Hematopoietic multipotent progenitor cell treated with erythropoietin and hydrocortisone succinate and interleukin-3 and kit ligand, for 4 days (in vitro differentiated cells): ENCODE results near the gene USP37.

Experiments used
- DNase-seq: peaks from one replicate; pipeline ENCODE4 v3.0.0-alpha.2; 2015

Gene USP37, protein sequence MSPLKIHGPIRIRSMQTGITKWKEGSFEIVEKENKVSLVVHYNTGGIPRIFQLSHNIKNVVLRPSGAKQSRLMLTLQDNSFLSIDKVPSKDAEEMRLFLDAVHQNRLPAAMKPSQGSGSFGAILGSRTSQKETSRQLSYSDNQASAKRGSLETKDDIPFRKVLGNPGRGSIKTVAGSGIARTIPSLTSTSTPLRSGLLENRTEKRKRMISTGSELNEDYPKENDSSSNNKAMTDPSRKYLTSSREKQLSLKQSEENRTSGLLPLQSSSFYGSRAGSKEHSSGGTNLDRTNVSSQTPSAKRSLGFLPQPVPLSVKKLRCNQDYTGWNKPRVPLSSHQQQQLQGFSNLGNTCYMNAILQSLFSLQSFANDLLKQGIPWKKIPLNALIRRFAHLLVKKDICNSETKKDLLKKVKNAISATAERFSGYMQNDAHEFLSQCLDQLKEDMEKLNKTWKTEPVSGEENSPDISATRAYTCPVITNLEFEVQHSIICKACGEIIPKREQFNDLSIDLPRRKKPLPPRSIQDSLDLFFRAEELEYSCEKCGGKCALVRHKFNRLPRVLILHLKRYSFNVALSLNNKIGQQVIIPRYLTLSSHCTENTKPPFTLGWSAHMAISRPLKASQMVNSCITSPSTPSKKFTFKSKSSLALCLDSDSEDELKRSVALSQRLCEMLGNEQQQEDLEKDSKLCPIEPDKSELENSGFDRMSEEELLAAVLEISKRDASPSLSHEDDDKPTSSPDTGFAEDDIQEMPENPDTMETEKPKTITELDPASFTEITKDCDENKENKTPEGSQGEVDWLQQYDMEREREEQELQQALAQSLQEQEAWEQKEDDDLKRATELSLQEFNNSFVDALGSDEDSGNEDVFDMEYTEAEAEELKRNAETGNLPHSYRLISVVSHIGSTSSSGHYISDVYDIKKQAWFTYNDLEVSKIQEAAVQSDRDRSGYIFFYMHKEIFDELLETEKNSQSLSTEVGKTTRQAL

DNA sequence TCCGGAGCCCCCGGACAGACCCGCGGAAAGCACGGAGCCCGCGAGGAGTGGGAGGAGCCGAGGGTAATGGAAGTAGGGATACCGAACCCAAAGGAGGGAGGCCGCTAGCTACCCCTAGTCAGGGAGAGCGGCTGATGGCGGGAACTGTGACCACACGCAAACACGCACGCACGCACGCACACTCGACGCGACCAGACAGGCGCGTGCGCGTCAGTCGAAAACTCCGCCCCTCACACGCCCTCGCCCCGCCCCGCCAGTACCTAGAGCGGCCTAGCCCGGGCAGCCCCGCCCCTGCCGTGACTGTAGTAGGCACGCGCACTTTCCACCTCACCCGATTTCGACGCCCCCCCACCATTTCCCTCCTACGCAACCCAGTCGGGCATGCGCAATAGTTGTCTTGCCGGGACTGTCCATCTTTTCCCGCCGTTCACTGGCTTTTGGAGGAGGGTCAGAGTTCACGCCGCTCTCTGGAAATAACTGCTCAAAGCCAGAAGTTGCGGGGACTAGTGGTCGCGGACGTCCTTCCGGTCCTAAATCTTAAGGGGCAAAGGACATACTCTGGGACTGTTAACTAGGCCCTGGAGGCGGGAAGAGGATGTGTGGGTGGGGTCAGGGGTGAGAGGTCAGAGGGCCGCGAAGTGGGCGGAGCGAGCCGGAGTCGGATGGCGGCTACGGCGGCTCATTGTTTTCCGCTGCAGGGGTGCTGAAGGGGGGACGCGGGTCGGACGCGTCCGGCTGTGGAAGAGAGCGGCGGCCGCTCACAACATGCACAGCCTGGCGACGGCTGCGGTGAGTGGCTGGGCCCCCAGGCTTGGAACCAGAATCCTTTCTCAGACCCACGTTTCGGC, at the start of gene USP37, which contains the start of gene CNOT9:
Gene USP37, minus strand, starts transcription at position 162 of the 848 bp plus-strand sequence. CDS start 9,698 bp downstream, outside the sequence.
Gene CNOT9, plus strand, starts transcription at position 650 of the 848 bp plus-strand sequence. Its CDS starts 116 bp downstream, at position 766.
- peak; percentile 99 for DNase-seq

DNA sequence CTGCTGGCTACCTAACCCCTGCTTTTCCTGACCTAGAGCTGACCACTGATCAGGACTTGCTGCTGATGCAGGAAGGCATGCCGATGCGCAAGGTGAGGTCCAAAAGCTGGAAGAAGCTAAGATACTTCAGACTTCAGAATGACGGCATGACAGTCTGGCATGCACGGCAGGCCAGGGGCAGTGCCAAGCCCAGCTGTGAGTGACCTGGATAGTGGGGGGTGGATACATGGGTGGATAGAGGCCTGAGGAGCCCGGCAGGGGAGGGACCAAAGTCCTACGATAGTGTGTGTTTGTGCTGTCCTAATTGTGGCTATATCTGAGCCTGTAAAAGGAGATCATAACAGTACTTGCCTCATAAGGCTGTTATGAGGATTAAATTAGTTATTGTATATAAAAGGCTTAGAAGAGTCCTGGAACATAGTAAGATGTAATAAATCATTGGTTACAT, 47.7 kb upstream of the USP37 start:
- no peak for DNase-seq

DNA sequence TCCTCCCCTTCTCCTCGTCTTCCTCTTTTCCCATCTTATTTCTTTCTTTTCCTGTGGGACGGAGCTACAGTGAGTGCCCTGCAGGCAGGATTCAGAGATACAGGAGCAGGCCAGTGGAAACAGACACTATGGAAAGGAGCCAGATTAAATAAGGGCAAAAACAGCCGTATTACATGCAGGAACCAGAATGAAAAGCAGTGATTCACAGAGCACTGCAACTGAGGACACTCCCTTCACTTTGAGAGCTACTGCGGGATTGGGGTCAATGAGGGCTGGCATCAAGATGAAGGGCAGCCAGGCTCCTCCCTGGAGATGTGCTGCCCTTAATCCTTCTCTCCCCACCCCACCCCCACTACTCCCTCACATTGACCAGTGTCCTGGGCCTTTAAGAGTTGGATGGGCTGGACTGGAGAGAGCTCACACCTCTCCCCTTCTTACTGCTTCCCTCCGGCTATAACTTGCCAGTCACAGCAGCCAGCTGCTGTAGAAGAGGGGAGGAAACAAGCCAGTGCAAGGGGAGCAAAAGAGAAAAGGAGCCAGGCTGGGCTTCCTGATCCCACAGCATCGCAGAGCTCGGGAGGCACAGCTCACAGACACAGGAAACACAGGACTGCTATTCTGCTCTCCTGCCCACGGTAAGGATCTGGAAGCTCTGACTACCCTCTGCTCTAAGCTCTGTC, 39.4 kb upstream of the USP37 start, which contains the start of gene PLCD4:
Gene PLCD4, plus strand, starts transcription at position 464 of the 680 bp plus-strand sequence. CDS start 7,841 bp downstream, outside the sequence.
- DNase-seq, result no peak

DNA sequence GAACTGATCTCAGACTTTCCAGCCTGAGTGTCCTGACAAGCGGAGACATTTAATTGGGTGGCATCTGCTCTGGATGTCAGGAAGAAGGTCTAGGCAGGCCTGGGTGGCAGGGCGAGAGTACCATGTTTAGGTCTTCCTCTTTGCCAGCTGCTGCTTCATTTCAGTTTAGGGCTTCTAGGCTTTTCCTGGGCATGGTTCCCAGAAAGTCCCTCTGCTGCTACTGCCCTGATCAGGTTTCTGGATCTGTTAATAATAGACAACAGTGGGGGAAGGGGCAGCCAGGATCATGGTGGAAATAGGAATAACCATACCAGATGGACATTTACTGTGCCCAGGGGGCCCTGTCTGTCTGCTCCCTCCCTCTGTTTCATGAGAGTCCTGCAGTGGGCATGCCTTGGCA, 37.3 kb upstream of the USP37 start:
- no peak for DNase-seq

DNA sequence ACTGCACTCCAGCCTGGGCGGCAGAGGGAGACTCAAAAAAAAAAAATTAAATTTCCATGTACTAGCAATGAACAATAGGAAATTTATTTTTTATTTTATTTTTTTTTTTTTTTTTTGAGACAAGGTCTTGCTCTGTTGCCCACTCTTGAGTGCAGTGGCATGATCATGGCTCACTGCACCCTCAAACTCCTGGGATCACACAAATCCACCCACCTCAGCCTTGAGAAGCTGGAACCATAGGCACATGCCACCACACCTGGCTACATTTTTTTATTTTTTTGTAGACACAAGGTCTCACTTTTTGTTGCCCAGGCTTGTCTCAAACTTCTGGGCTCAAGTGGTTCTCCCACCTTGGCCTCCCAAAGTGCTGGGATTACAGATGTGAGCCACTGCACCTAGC, 17.4 kb upstream of the USP37 start:
- no peak for DNase-seq

DNA sequence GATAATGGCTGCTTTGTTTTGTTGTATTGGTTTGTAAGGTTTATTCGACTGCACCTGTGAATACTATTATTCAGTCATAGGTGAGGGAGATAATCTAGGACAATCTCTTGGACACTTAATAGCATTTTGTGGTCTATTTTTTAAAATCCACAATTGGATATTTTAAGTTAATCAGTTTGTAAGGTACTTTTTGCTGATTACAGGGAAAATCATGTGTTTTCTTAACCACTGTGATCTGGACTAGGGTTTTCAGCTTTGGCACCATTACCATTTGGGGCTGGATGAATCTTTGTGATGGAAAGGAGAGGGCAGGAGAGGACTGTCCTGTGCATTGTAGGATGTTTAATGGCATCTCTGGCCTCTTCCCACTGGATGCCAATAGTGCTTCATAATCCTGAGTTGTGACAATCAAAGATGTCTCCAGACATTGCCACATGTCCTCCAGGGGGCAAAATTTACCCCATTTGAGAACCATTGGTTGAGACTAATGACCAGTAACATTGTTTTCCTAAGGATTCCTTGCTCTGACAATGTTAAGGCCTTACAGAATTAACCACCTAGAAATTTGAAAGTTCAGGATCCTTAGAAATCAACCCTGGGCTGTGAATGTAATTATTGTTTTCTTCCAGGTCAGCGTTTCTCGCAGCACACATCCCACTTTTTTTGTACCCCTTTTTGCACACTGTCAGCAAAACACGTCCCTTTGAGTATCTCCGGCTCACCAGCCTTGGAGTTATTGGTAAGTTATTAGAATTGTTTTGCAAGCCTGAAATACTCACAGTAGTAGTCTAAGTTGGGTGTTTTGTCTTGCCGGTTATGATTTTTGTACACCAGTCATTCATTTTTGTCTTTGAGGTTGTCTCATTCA, 16.1 kb upstream of the USP37 start:
- no peak for DNase-seq

DNA sequence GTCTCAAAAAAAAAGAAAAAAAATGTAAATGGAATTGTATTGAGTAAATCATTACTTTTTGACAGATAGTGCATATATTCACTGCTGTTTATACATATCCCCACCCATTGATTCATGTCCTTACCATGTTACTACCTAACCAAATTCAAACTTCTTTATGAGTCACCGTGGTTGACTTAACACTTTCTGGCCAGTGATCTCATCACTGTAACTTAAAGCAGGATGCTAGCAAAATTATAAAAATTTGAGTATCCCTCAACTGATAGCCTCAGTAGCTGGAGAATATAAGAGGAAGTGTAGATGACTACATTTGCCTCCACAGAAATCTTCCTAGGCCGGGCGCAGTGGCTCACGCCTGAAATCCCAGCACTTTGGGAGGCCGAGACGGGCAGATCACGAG, 13.9 kb upstream of the USP37 start:
- peak; percentile 22 for DNase-seq

DNA sequence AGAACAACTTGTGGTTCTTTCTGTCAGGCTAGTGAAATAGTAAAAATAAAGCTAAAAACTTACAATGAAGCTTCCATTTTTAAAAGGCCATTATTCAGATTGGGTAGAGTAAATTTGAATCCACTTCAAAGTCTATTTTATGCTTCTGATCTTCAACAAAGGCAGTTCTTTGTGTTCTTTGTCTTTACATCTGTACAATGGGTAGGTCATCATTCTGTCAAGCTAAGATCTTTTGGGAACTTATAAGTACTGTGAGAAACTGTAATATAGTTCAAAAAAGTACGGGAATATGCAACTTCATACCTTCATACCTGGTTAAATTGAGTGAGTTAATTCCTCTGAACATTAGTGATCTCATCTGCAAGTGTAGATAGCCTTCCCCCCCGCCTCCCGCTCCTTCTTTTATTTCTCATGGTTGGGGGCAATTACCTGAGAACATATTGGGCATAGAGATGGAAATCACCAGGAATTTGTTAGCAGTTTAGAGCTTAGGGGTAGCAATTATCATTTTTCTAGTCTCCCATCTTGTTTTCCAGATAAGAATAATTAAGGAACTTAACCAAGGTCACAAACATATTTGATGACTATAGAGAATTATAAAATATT, 10.2 kb upstream of the USP37 start:
- no peak for DNase-seq

DNA sequence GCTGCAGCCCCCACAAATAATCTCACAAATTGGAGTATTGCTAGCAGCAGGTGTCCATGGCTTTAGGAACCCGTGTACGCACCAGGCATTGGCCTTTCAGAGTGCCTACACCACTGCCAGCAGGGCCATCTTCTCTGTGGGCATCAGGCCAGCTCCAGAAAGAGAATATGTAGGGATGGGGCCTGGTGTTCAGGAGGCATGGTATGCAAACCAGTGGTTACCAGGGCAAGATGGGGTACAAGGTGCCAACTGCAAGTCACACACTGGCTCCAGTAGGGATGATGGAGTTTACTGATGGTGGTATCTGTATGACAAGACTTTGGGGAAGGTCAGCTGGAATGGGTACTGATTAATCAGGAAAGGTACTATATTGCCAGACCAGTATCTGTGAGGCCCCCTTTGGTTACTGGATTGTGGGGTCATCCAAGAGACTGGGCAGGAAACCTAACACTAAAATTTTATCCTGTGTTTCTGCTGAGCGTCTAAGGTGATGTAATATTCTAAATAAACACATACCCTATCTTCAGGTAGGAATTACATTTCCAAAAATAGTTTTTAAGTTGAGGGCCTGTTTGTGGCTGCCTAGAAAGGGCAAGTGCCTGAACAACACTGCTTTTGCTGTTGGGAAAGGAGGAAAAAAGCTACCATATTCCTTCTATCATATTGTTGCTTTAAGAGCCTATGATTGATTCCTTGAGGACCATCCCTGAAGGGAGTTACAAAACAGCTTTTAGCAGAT, 9.5 kb upstream of the USP37 start:
- no peak for DNase-seq

DNA sequence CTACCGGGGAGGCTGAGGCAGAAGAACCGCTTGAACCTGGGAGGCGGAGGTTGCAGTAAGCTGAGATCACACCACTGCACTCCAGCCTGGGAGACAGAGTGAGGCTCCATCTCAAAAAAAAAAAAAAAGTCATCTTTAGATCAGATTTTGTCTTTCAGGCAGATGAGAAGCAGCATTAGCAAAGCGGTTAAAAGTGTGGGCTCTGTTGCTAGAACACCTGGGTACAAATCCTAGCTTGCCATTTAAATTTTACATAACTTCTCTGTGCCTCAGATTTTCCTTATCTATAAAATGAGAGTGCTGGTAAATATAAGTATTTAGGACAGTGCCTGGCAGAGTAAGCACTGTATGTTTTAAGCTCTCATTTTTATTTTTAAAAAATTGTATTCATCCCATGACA, 8.7 kb upstream of the USP37 start:
- no peak for DNase-seq

DNA sequence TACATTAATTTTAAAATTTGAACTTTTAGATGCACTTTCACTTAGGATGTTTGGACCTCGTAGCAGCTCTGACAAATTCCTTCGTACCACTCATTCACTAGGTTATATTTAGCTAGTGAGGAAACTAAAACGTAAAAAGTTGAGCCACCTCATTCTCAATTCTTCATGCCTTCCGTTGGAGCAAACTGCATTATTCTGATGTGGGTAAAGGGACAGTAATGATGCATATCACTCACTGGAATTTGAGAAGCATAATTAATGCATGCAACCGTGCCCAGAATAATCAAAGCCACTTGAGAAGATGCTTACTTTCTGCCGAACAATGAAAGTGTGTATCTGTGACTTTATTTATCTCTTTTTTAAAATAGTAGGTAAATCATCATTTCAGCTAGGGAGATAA, 2.7 kb upstream of the USP37 start:
- no peak for DNase-seq

DNA sequence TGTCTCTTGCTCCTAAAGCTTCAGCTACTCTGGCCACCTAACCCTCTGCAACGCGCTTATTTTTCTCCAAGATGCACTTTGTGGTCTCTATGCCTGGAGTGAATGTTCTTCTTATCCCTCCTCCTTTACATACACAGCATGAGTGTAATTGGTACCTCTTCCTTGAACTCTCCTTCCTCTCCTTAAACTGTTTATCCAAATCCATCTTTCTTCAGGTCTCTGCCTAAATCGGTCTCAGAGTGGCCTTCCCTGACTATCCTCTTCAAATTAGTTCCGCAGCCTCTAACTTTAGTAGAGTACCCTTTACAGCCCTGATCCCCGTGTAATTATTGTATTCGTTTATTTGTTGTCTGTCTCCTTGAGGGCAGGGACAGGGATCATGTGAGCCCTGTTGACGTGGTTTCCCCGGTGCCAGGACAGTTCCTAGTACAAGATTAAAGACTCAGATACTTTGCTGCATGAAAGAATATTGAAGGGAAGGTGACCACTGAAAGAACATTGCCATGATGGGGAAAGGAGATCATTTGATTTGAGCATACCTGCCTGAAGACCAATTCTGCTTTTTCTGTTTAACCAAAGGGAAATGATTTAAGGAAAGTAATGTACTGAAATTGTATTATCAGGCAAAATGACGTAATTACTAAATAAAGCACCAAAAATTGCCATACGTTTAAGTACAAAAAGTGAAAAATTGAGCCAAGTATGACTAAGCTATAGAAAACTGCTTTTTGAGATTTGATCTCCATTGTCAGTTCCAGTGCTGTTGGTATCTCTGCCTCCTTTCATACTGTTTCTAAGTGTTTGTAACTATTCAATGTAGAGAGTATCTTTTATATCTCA, 1.7 kb upstream of the USP37 start:
- DNase-seq, result peak; percentile 65

DNA sequence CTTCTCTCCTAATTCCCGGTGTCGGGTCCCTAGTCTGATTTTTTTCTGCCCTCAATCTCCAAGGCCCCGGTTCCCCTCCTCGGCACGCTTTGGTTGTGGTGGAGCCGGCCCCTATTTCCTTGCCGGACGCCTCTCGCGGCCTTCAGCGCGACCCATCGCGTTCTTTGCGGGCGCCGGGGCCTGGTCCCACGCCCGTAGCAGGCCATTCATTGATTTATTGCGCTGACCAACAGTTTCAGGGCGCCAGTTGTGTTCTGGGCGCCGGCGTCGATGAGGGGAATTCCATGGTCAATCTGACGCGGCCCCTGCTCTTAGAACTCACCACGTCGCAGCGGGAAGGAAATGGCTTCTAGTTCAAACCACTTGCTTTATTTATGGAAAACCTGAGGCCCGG, 884 bp upstream of the USP37 start:
- DNase-seq, result peak; percentile 66

DNA sequence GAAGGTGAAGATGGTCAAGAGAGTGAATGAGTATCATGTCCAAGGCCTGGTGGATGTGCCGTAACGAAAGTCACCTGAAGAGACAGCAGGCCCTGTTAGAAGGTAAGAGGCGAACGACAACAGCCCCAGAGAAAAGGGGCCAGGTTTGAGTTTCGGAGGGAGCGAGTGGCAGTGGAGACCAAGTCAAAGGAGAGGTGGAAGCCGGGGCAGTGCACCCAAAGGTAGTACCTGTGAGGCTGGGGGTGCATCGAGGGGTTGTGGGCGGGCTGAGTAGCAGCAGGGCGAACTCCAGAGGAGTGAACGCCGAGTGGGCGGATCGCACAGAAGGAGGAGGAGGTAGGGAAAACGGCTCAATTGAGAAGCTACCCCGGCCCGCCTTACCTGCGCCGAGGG, 358 bp downstream of the USP37 start:
- DNase-seq, result no peak

DNA sequence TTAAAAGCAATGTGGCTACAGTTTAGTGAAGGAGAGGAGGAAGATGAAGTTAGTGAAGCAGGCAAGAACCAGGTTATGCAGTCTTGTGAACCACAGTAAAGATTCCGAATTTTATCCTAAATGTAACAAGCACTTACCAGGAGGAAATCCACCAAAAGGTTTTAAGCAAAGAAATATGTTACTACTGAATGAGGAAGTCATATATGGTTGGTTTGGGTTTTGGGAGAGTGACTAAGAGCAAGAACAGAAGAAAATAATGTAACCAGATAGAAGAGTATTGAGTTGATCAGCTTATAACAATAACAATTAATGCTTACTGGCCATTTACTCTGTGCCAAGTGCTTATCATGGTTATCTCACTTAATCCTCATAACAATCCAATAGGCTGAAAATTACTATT, 1.9 kb downstream of the USP37 start:
- DNase-seq, result peak; percentile 26

DNA sequence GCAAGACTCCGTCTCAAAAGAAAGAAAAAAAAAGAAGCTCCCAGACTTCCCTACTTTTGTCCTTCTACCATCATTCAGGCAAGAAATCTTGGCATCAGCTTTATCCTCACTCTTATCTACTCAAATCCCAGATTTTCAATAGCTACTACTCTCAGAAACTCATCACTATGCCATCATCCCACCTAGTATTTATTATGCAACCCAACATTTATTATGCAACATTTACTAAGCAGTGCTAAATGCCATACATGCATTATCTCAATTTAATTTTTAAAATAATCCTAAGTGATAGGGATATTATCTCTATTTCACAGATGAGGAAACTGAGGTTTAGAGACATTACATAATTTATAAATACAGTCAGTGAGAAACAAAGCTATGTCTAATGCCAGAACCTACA, 4.1 kb downstream of the USP37 start:
- no peak for DNase-seq

DNA sequence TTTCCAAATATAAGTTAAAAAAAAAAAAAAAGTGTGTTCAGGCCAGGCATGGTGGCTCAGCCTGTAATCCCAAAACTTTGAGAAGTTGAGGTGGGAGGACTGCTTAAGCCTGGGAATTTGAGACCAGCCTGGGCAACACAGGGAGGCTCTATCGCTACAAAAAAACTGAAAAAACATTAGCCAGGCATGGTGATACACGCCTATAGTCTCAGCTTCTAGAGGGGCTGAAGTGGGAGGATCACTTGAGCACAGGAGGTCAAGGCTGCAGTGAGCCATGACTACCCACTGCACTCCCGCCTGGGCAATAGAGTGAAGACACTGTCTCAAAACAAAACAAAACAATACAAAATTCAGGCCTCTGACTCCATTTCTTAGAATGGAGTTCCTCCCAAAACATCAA, 9.2 kb downstream of the USP37 start:
- no peak for DNase-seq

DNA sequence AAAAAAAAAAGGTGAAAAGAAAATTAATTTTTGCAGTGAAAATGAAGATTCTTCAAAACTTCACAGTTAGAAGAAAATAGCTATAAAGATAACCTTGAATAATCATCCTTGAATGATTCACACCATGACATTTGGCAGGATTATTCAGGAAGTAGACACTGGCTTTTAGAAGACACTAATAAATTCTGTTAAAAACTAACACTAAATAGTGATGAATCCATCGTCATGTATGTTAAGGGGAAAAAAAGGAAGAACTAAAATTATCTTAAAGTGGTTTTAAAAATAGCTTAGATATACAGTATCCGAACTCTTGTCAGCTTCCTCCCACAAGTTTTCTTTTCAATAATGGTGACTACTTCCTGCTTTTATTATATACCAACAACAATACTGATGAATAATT, 10.2 kb downstream of the USP37 start:
- no peak for DNase-seq

DNA sequence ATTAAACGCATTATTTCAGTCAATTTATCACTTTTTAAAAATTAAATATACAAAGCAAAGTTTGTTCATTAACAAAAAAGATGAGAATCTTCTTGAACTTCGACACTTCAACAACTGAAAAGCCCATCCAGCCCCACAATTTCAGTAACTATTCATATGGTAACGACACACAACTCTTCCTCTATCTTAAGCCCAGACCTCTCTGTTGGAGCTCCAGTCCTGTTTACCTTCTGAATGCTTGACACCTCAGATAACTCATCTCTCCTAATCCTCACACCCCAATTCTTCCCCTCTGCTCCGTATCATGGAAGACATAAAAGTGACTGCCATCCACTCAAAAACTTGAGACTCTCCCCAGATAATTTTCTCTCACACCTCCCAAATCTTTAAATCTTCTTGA, 12.6 kb downstream of the USP37 start:
- DNase-seq, result no peak
